Measurements from ENCODE around the gene SH3BP4. TPM values are rescaled to one million over a fixed set of nuclear protein-coding genes. Genes with fewer than 3 reads are reported as not detected.

SH3BP4 gene
- total RNA-seq, 1 experiment from 2014 or later: 35.5 TPM

GRCh38 chr2:235082578-235083338 lies 130.9 kb downstream of the SH3BP4 start:
- no peak for DNase-seq
- Histone ChIP-seq H3K27ac (no peak overlapping the region), H3K27me3 (peaks cover 6% of the 10 kb centered on the region; the same call in 1 of the 2 replicates), H3K36me3 (no peaks in the 10 kb centered on the region), H3K4me1 (no peaks in the 10 kb centered on the region; the same call in 1 of the 2 replicates), H3K4me3 (no peak overlapping the region), H3K9me3 (replicated peaks) (0 out of 2 replicates have a peak, but pooled peaks cover 2% of the 10 kb centered on the region)

GRCh38 chr2:235083822-235084221 lies 132.0 kb downstream of the SH3BP4 start:
- Histone ChIP-seq H3K9me3 (replicated peaks) (no peaks in the 10 kb centered on the region), H3K27ac (no peak overlapping the region), H3K4me1 (no peaks in the 10 kb centered on the region; the same call in 1 of the 2 replicates), H3K36me3 (no peaks in the 10 kb centered on the region), H3K27me3 (peaks cover 9% of the 10 kb centered on the region; the same call in 1 of the 2 replicates), H3K4me3 (no peak overlapping the region)
- DNase-seq: no peak

GRCh38 chr2:235084424-235084823 lies 132.6 kb downstream of the SH3BP4 start:
- Histone ChIP-seq H3K27me3 (peaks cover 9% of the 10 kb centered on the region; the same call in 1 of the 2 replicates), H3K4me3 (no peak overlapping the region), H3K36me3 (no peaks in the 10 kb centered on the region), H3K27ac (no peak overlapping the region), H3K4me1 (no peaks in the 10 kb centered on the region; the same call in 1 of the 2 replicates), H3K9me3 (replicated peaks) (no peaks in the 10 kb centered on the region)
- no peak for DNase-seq

- Histone ChIP-seq H3K4me3 (no peak overlapping the region), H3K36me3 (no peaks in the 10 kb centered on the region), H3K4me1 (no peaks in the 10 kb centered on the region; the same call in 1 of the 2 replicates), H3K27ac (no peak overlapping the region), H3K9me3 (replicated peaks) (peaks cover 2% of the 10 kb centered on the region; the same call in 1 of the 2 replicates), H3K27me3 (peaks cover 9% of the 10 kb centered on the region; the same call in 1 of the 2 replicates)
- DNase-seq: no peak
Observed at GRCh38 chr2:235085476-235085875, 133.7 kb downstream of the SH3BP4 start.

GRCh38 chr2:235086481-235087184 lies 134.8 kb downstream of the SH3BP4 start:
- Histone ChIP-seq H3K4me1 (no peaks in the 10 kb centered on the region; the same call in 1 of the 2 replicates), H3K36me3 (no peaks in the 10 kb centered on the region), H3K27me3 (peaks cover 9% of the 10 kb centered on the region; the same call in 1 of the 2 replicates), H3K4me3 (no peak overlapping the region), H3K9me3 (replicated peaks) (peaks cover 4% of the 10 kb centered on the region; the same call in 1 of the 2 replicates), H3K27ac (no peak overlapping the region)
- DNase-seq: no peak

GRCh38 chr2:235087832-235088495 lies 136.1 kb downstream of the SH3BP4 start:
- no peak overlapping the region for H3K4me3 ChIP-seq
- H3K9me3 ChIP-seq (replicated peaks): peaks cover 4% of the 10 kb centered on the region; the same call in 1 of the 2 replicates
- peak; percentile 37 to 44 for DNase-seq
- H3K27ac ChIP-seq: no peak overlapping the region
- H3K4me1 ChIP-seq: no peaks in the 10 kb centered on the region; the same call in 1 of the 2 replicates
- H3K36me3 ChIP-seq: no peaks in the 10 kb centered on the region
- H3K27me3 ChIP-seq: peaks cover 9% of the 10 kb centered on the region; the same call in 1 of the 2 replicates

- no peak for DNase-seq
- no peak overlapping the region for H3K27ac ChIP-seq
Observed at GRCh38 chr2:235088496-235088921, 136.7 kb downstream of the SH3BP4 start.

GRCh38 chr2:235091421-235091820 lies 139.6 kb downstream of the SH3BP4 start:
- peaks cover 7% of the 10 kb centered on the region; the same call in 1 of the 2 replicates for H3K9me3 ChIP-seq (replicated peaks)
- H3K27ac ChIP-seq: no peak overlapping the region
- no peaks in the 10 kb centered on the region; the same call in 1 of the 2 replicates for H3K4me1 ChIP-seq
- H3K27me3 ChIP-seq: peaks cover 6% of the 10 kb centered on the region; the same call in 1 of the 2 replicates
- H3K4me3 ChIP-seq: no peak overlapping the region
- H3K36me3 ChIP-seq: no peaks in the 10 kb centered on the region
- DNase-seq: no peak

More at GRCh38 chr2:235088496-235088921, 136.7 kb downstream of the SH3BP4 start:
- Histone ChIP-seq H3K27me3 (peaks cover 9% of the 10 kb centered on the region; the same call in 1 of the 2 replicates), H3K4me1 (no peaks in the 10 kb centered on the region; the same call in 1 of the 2 replicates), H3K9me3 (replicated peaks) (peaks cover 4% of the 10 kb centered on the region; the same call in 1 of the 2 replicates), H3K36me3 (no peaks in the 10 kb centered on the region), H3K4me3 (no peak overlapping the region)

- H3K27ac ChIP-seq: no peak overlapping the region
- DNase-seq: no peak
- no peaks in the 10 kb centered on the region; the same call in 1 of the 2 replicates for H3K4me1 ChIP-seq
- H3K27me3 ChIP-seq: peaks cover 6% of the 10 kb centered on the region; the same call in 1 of the 2 replicates
- no peak overlapping the region for H3K4me3 ChIP-seq
- H3K9me3 ChIP-seq (replicated peaks): peaks cover 7% of the 10 kb centered on the region; the same call in 1 of the 2 replicates
- no peaks in the 10 kb centered on the region for H3K36me3 ChIP-seq
Observed at GRCh38 chr2:235091983-235092382, 140.2 kb downstream of the SH3BP4 start.

GRCh38 chr2:235092433-235093223 lies 140.8 kb downstream of the SH3BP4 start:
- peaks cover 7% of the 10 kb centered on the region; the same call in 1 of the 2 replicates for H3K9me3 ChIP-seq (replicated peaks)
- H3K27me3 ChIP-seq: peaks cover 4% of the 10 kb centered on the region; the same call in 1 of the 2 replicates
- no peaks in the 10 kb centered on the region; the same call in none of the 2 replicates for H3K4me1 ChIP-seq
- no peak overlapping the region for H3K4me3 ChIP-seq
- no peak for DNase-seq
- H3K36me3 ChIP-seq: no peaks in the 10 kb centered on the region
- H3K27ac ChIP-seq: no peak overlapping the region

- peaks cover 7% of the 10 kb centered on the region; the same call in 1 of the 2 replicates for H3K9me3 ChIP-seq (replicated peaks)
- H3K4me1 ChIP-seq: peaks cover 17% of the 10 kb centered on the region
- H3K36me3 ChIP-seq: no peaks in the 10 kb centered on the region
- no peak for DNase-seq
- no peaks in the 10 kb centered on the region for H3K27me3 ChIP-seq
- no peak overlapping the region for H3K27ac ChIP-seq
- no peak overlapping the region for H3K4me3 ChIP-seq
Observed at GRCh38 chr2:235094457-235094856, 142.6 kb downstream of the SH3BP4 start.

- Histone ChIP-seq H3K27ac (no peak overlapping the region), H3K36me3 (no peaks in the 10 kb centered on the region), H3K4me1 (peaks cover 17% of the 10 kb centered on the region), H3K27me3 (no peaks in the 10 kb centered on the region), H3K4me3 (no peak overlapping the region), H3K9me3 (replicated peaks) (peaks cover 4% of the 10 kb centered on the region; the same call in 1 of the 2 replicates)
- DNase-seq: no peak
Observed at GRCh38 chr2:235095569-235095968, 143.8 kb downstream of the SH3BP4 start.

- Histone ChIP-seq H3K9me3 (replicated peaks) (0 out of 2 replicates have a peak, but pooled peaks cover 3% of the 10 kb centered on the region), H3K27me3 (no peaks in the 10 kb centered on the region), H3K4me3 (no peak overlapping the region), H3K36me3 (no peaks in the 10 kb centered on the region), H3K4me1 (peaks cover 17% of the 10 kb centered on the region), H3K27ac (no peak overlapping the region)
- DNase-seq: no peak
Observed at GRCh38 chr2:235096447-235096846, 144.6 kb downstream of the SH3BP4 start.
